ENCODE data around the gene EYS. TPM values are rescaled to one million over a fixed set of nuclear protein-coding genes. Genes with fewer than 3 reads are reported as not detected.
"Not testable (repeated sequence)": the region's sequence is repeated elsewhere in the genome, so short reads cannot be mapped to it uniquely, and the experiment has no call there.

EYS gene
- total and polyA plus RNA-seq, 9 of the 15 experiments (the other 6 are each of a cell fraction or from before 2014, with no cell fraction given), result 0.03 to 0.36 (median 0.10) TPM; not detected in 2

DNA sequence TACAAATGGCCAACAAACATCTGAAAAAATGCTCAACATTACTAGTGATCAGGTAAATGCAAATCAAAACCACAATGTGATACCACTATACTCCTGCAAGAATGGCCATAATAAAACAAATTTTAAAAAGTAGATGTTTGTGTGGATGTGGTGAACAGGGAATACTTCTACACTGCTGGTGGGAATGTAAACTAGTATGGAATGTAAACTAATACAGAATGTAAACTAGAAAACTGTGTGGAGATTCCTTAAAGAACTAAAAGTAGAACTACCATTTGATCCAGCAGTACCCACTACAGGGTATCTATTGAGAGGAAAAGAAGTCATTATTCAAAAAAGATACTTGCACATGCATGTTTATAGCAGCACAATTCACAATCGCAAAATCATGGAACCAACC is 1878.3 kb downstream of the EYS start:
- H3K27ac ChIP-seq (ENCODE audit: extremely low read depth, low read depth, low read length); ATAC-seq; BruUV-seq (replicated peaks); FAIRE-seq; H3K36me3 ChIP-seq (ENCODE audit: control insufficient read depth, insufficient read depth, low read length); intact Hi-C loops (cut with micrococcal nuclease); H3K79me2 ChIP-seq (ENCODE audit: control insufficient read depth, insufficient read depth, low read length); H2AFZ ChIP-seq (ENCODE audit: low read depth, low read length); in situ Hi-C loops (cut with MboI); POLR2A ChIA-PET; H4K20me1 ChIP-seq (replicated peaks; ENCODE audit: control insufficient read depth, insufficient read depth, low read length); H3K4me3 ChIP-seq; H3K27me3 ChIP-seq (ENCODE audit: control insufficient read depth in 2 of 2, insufficient read depth in 2 of 2, low read length in 2 of 2); DNase-seq (ENCODE audit: extremely low read depth in 1 of 4, low spot score in 3 of 4); H3K4me2 ChIP-seq (ENCODE audit: insufficient read depth, low read length); H3K9ac ChIP-seq (ENCODE audit: insufficient read depth in 1 of 2, low read depth in 2 of 2, low read length in 2 of 2); CTCF ChIA-PET (ENCODE audit: low intra/inter-chr PET ratio); H3K9me1 ChIP-seq (ENCODE audit: control insufficient read depth, insufficient read depth, low read length); H3K4me1 ChIP-seq (replicated peaks in 1 of 2; ENCODE audit: control insufficient read depth in 2 of 2, insufficient read depth in 2 of 2, low read length in 2 of 2); H3K9me3 ChIP-seq (replicated peaks; ENCODE audit: control insufficient read depth, insufficient read depth, low read depth, low read length): not testable (repeated sequence)
- WGBS (ENCODE audit: insufficient coverage, low coverage, missing lambda C conversion rate), result 0% methylated on average over 1 of the region's 1 CpG

DNA sequence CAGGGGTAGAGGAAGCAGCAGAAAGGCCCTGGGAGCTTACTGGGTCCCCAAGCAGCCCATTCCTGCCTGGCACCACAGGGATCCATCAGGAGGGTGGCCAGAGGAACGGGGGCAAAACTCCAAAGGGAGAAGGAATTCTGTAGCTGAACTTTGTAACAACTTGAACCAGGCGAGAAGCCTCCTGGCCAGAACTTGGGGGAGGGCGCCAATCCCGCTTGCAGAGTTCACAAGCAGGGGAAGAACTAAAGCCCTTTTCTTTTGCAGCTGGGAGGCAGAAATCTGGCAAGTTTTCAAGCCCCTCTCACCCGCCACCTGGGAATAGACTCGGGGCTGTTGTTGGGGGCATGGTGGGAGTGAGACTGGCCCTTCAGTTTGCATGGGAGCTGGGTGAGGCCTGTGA is 1882.3 kb downstream of the EYS start:
- Histone ChIP-seq H3K4me2 (ENCODE audit: insufficient read depth, low read length) (no peak overlapping the region), H3K9ac (ENCODE audit: insufficient read depth in 1 of 2, low read depth in 2 of 2, low read length in 2 of 2) (no peak overlapping the region), H3K4me3 (no peak overlapping the region), H3K9me1 (ENCODE audit: control insufficient read depth, insufficient read depth, low read length) (no peaks in the 10 kb centered on the region), H3K9me3 (replicated peaks; ENCODE audit: control insufficient read depth, insufficient read depth, low read depth, low read length) (no peaks in the 10 kb centered on the region), H4K20me1 (replicated peaks; ENCODE audit: control insufficient read depth, insufficient read depth, low read length) (no peaks in the 10 kb centered on the region), H3K27ac (ENCODE audit: extremely low read depth, low read depth, low read length) (no peak overlapping the region), H3K79me2 (ENCODE audit: control insufficient read depth, insufficient read depth, low read length) (no peaks in the 10 kb centered on the region), H3K27me3 (ENCODE audit: control insufficient read depth in 2 of 2, insufficient read depth in 2 of 2, low read length in 2 of 2) (no peaks in the 10 kb centered on the region), H3K4me1 (replicated peaks in 1 of 2; ENCODE audit: control insufficient read depth in 2 of 2, insufficient read depth in 2 of 2, low read length in 2 of 2) (no peaks in the 10 kb centered on the region), H3K36me3 (ENCODE audit: control insufficient read depth, insufficient read depth, low read length) (no peaks in the 10 kb centered on the region), H2AFZ (ENCODE audit: low read depth, low read length) (no peak overlapping the region)
- no TSS peak for BruUV-seq (replicated peaks)
- in situ Hi-C loops (cut with MboI), result no loop called here
- ChIA-PET CTCF (ENCODE audit: low intra/inter-chr PET ratio) (no interaction called here), POLR2A (no interaction called here)
- WGBS (ENCODE audit: insufficient coverage, low coverage, missing lambda C conversion rate), result 0% methylated on average over 6 of the region's 6 CpGs
- FAIRE-seq, result no peak
- DNase-seq (ENCODE audit: extremely low read depth in 1 of 4, low spot score in 3 of 4), result no peak
- no peak for ATAC-seq
- intact Hi-C loops (cut with micrococcal nuclease), result no loop called here
- no peak for TF ChIP-seq SIRT6 (IDR thresholded peaks at IDR 0.05; ENCODE audit: low read depth, low read length)
- no peak for TF ChIP-seq HDAC3 (IDR thresholded peaks at IDR 0.05; ENCODE audit: borderline replicate concordance, partially characterized antibody)
- no peak for TF ChIP-seq ZNF668 (CRISPR knock-in tag; IDR thresholded peaks at IDR 0.05)
- TF ChIP-seq SRF (CRISPR knock-in tag; IDR thresholded peaks at IDR 0.05), result no peak
- no peak for TF ChIP-seq NCOA4 (IDR thresholded peaks at IDR 0.05; ENCODE audit: partially characterized antibody)
- TF ChIP-seq, protein P1, sequence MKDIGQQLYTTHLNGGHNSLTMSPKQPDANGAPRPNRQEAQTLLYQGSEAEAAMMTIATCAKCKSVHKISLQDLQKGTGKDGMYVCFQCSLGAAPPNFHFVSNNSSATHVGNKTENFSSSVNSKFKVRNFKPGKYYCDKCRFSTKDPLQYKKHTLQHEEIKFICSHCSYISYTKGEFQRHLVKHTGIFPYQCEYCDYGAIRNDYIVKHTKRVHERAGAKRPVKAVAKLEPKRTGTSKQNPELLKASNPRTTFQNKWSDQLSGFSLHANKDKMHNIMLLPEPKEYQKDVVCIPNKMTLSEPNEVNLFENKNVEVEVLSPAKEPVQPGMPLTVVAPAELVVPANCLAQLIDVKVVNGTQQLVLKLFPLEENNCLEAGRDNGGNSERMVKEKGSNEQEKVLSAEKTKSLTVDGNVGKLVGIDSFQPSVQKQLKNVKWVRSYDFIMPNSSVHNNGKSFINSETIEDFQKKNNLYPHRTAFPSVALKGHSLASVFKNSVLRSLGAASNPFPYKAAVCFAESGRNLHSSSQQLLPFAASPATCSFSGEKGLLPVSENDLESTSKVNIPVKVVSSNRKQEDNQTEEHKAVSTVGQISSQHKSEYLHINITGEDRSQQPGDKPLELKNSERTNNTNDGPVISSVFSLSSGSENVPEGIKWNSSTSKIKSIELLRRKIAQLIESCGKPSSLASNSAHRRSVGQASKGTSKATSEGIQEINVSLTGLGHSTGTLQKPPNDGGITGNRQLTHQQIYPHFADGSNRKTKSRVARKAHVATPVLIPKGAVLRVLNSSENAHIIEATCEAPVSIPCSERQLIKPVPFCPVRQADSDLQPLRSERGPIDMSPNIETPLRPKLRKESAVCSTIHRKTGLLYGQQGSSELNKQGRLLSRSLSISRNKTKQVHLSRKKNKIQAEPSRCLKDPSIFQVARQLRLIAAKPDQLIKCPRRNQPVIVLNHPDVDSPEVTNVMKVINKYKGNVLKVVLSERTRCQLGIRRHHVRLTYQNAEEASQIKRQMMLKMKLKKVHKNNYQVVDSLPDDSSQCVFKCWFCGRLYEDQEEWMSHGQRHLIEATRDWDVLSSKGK (CRISPR knock-in tag; IDR thresholded peaks at IDR 0.05), result no peak
- TF ChIP-seq ZNF551 (CRISPR knock-in tag; IDR thresholded peaks at IDR 0.05), result no peak
- TF ChIP-seq, protein P2, sequence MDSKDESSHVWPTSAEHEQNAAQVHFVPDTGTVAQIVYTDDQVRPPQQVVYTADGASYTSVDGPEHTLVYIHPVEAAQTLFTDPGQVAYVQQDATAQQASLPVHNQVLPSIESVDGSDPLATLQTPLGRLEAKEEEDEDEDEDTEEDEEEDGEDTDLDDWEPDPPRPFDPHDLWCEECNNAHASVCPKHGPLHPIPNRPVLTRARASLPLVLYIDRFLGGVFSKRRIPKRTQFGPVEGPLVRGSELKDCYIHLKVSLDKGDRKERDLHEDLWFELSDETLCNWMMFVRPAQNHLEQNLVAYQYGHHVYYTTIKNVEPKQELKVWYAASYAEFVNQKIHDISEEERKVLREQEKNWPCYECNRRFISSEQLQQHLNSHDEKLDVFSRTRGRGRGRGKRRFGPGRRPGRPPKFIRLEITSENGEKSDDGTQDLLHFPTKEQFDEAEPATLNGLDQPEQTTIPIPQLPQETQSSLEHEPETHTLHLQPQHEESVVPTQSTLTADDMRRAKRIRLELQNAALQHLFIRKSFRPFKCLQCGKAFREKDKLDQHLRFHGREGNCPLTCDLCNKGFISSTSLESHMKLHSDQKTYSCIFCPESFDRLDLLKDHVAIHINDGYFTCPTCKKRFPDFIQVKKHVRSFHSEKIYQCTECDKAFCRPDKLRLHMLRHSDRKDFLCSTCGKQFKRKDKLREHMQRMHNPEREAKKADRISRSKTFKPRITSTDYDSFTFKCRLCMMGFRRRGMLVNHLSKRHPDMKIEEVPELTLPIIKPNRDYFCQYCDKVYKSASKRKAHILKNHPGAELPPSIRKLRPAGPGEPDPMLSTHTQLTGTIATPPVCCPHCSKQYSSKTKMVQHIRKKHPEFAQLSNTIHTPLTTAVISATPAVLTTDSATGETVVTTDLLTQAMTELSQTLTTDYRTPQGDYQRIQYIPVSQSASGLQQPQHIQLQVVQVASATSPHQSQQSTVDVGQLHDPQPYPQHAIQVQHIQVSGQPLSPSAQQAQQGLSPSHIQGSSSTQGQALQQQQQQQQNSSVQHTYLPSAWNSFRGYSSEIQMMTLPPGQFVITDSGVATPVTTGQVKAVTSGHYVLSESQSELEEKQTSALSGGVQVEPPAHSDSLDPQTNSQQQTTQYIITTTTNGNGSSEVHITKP (IDR thresholded peaks at IDR 0.05; ENCODE audit: partially characterized antibody), result no peak
- no peak for TF ChIP-seq ZNF384 (IDR thresholded peaks at IDR 0.05; ENCODE audit: low read depth, low read length)
